Omental fat pad (tissue), 4 donors: ENCODE measurements around the gene GPR137. TPM values are rescaled to one million over a fixed set of nuclear protein-coding genes. Genes with fewer than 3 reads are reported as not detected.
"Not testable (repeated sequence)": the region's sequence is repeated elsewhere in the genome, so short reads cannot be mapped to it uniquely, and the experiment has no call there.

Experiments used
- ATAC-seq: fragments of 150-250 bp; one replicate; pipeline ENCODE4 v1.9.1; 2016; ENCODE audit warnings: mild to moderate bottlenecking, moderate library complexity; ENCODE audit not compliant: low FRiP score
- DNase-seq: peaks from one replicate; pipeline ENCODE4 v3.0.0-alpha.2; 2019; ENCODE audit warnings: low spot score
- total RNA-seq, 4 donors: library from RNA; depleted of rRNA; stranded (reverse); fragments of >200 nt; gene quantifications; one replicate each; pipeline ENCODE4 v1.1.0, GENCODE V29; 2016
- TF ChIP-seq, protein P1 (sequence below), 3 donors: fragments of 450-650 bp; IDR thresholded peaks; one replicate each; pipeline ENCODE4 v1.5.1; 2016 to 2017; ENCODE audit warnings: antibody characterized with exemption in 3 of 3, mild to moderate bottlenecking in 3 of 3, moderate library complexity in 2 of 3

GPR137 gene
- total RNA-seq, 4 donors from 2014 or later, result 8.2 to 20.6 (median 12.7) TPM

DNA sequence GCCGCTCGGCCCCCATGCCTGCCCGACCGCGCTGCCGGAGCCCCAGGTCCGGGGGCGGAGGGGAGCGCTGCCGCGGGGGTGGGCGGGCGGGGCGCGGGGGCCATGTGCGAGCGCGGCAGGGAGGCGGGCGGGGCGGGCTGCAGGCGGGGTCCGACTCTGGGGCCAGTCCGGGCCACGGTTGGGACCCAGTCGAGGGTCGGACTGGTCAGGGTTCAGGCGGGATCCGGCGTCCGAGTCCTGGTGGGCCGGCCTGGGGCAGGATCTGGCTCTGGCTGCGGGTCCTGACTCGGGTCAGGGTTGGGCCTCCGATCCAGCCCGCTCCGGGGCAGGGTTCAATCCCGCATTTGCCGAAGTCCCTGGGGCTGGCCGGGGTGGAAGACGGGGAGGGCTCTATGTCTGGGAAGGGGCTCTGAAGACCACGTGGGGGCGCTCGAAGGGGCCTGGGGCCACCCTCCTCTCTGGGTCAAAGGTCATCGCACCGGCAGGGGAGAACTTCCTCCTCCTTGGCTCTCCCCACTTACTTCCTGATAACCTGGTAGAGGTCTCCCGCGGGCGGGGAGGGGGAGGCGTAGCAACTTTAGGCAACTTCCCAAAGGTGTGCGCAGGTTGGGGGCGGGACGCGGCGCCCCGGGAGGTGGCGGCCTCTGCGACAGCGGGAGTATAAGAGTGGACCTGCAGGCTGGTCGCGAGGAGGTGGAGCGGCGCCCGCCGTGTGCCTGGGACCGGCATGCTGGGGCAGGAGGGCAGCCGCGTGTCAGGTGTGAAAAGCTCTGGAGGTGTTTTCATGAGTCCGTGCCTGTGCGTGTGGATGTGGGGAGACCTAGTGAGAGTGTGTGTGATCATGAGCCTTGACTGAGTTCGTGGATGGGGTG is 20.3 kb downstream of the GPR137 start:
- ATAC-seq (peak; percentile 4), DNase-seq (no peak)
- TF ChIP-seq, protein P1, sequence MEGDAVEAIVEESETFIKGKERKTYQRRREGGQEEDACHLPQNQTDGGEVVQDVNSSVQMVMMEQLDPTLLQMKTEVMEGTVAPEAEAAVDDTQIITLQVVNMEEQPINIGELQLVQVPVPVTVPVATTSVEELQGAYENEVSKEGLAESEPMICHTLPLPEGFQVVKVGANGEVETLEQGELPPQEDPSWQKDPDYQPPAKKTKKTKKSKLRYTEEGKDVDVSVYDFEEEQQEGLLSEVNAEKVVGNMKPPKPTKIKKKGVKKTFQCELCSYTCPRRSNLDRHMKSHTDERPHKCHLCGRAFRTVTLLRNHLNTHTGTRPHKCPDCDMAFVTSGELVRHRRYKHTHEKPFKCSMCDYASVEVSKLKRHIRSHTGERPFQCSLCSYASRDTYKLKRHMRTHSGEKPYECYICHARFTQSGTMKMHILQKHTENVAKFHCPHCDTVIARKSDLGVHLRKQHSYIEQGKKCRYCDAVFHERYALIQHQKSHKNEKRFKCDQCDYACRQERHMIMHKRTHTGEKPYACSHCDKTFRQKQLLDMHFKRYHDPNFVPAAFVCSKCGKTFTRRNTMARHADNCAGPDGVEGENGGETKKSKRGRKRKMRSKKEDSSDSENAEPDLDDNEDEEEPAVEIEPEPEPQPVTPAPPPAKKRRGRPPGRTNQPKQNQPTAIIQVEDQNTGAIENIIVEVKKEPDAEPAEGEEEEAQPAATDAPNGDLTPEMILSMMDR (IDR thresholded peaks at IDR 0.05), result no peak

DNA sequence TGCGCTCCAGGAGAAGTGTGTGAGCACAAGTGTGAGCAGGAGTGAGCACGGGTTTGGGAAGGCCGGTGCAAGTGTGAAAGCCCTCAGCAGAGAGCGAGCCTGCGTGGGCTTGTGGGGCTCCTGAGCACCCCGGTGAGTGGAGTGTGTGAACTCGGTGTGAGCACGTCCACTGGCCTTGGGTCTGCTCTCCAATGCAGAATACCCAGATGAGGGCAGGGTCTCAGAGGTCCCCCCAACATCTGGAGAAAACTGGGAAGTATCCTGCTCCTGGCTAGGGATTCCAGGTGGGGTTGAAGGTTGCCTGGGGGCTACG is 20.9 kb downstream of the GPR137 start:
- TF ChIP-seq, protein P1 (IDR thresholded peaks at IDR 0.05), result no peak
- ATAC-seq (no peak), DNase-seq (no peak)

DNA sequence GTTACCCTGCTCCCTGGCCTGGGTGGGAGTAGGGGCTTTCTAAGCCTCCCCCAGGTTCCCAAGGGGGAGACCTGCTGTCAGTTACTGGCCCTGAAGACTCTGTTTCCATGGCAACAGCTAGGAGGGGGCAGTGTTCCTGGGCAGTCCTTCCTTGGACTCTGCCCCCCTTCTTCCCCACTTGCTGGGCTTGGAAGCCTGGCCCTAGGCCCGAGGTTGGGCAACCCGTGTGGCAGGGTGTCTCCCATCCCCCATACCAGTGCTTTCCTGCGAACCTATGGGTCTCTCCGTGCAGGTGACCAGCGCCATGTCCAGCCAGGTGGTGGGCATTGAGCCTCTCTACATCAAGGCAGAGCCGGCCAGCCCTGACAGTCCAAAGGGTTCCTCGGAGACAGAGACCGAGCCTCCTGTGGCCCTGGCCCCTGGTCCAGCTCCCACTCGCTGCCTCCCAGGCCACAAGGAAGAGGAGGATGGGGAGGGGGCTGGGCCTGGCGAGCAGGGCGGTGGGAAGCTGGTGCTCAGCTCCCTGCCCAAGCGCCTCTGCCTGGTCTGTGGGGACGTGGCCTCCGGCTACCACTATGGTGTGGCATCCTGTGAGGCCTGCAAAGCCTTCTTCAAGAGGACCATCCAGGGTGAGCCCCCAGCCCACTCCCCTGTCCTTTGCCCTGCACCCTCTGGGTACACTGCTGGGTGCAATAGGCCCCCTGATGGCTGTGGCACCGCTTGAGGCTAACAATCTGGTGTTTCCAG is 21.4 kb downstream of the GPR137 start:
- ATAC-seq (no peak), DNase-seq (no peak)
- TF ChIP-seq, protein P1 (IDR thresholded peaks at IDR 0.05), result no peak

DNA sequence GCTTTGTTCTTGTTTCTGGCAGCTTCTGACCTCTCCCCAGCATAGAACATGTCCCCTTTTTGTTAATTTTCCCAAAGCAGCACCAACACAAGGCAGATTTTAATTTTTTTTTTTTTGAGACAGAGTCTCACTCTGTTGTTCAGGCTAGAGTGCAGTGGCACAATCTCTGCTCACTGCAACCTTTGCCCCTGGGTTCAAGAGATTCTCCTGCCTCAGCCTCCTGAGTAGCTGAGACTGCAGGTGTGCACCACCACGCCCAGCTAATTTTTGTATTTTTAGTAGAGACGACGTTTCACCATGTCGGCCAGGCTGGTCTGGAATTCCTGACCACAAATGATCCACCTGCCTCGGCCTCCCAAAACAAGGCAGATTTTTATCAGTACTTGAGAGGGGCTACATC is 22.1 kb downstream of the GPR137 start:
- not testable (repeated sequence) for DNase-seq, ATAC-seq

DNA sequence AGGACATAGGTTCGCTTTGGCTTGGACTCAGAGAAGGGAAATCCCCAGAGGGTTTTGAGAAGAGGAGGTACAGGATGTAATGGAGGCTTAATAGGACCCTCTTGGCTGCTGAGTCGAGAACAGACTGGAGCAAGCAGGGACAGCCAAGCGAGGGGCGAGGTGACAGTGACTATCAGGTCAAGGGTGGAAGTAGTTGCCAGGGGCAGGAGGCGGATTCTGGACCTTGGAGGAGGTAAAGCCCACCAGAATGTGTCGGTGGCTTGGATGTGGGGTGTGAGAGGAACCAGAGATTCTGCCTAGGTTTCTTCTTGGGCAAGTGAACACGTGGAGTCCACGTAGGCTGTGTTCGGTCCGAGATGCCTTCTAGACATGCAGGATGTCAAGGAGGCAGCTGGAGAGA is 27.3 kb downstream of the GPR137 start:
- no peak for DNase-seq
- TF ChIP-seq, protein P1 (IDR thresholded peaks at IDR 0.05), result no peak
- ATAC-seq, result no peak

DNA sequence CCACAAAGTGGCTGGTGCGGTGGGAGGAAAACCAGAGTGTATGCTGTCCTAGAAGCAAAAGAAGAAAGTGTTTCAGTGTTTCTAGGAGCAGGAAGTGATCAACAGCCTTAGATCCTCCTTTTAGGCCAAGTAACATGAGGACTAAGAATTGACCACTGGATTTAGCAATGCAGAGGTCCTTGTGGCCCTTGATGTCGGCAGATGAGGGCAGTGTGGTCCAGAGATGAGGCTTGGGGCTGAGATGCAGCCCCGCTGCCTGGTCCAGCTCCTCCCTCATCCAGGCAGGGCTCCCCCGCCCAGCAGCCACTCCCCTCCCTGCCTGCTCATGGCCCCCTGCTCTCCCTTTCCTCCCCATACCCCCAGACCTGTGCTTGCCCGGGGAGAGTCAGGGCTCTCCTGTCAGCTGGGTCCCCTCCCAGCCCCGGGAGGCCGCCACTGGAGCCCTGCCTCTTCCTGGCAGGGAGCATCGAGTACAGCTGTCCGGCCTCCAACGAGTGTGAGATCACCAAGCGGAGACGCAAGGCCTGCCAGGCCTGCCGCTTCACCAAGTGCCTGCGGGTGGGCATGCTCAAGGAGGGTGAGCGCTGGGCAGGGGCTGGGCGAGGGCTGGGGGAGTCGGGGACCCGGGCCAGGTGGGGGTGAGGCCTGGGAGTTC is 28.0 kb downstream of the GPR137 start:
- TF ChIP-seq, protein P1 (IDR thresholded peaks at IDR 0.05), result no peak
- no peak for ATAC-seq
- no peak for DNase-seq

DNA sequence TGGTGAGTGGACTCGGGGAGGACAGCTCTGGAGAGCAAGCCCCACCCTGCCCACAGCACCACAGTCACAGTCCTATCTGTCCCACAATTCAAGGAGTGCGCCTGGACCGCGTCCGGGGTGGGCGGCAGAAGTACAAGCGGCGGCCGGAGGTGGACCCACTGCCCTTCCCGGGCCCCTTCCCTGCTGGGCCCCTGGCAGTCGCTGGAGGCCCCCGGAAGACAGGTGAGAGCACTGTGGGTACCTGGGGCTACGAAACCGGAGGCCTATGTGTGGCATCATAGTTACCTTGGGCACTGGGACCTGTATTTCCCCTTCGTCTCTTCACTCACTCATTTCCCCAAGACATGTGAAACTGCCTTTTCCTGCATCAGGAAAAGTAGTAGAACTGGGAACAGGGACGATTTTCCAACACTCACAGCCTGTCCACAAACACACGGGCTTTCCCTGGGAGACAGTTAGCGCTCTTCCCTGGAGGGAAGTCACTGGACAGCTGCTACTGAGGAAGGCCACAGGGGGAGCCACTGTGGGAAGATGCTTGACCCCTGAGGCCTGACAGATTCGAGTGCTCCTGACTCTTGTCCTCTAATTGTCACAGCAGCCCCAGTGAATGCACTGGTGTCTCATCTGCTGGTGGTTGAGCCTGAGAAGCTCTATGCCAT is 28.6 kb downstream of the GPR137 start:
- ATAC-seq (no peak), DNase-seq (no peak)
- TF ChIP-seq, protein P1 (IDR thresholded peaks at IDR 0.05), result no peak
